NCI-H2107 treated with DMSO at 0.1 percent for 48 hours (cell line): ENCODE data around the gene IRF4.

ENCODE experiments used
- DNase-seq: peaks from one replicate; lab custom pipeline; 2025; ENCODE audit not compliant: unreplicated experiment; lab: John Stamatoyannopoulos, UW

Gene IRF4

GRCh38 chr6:381742-382461 lies 9.7 kb upstream of the IRF4 start:
- no peak for DNase-seq

GRCh38 chr6:382883-383810 lies 8.4 kb upstream of the IRF4 start:
- no peak for DNase-seq

- DNase-seq: no peak
These were observed 7.7 kb upstream of the IRF4 start for GRCh38 chr6:383856-384255.

- no peak for DNase-seq
These were observed 6.7 kb upstream of the IRF4 start for GRCh38 chr6:384898-385297.

- DNase-seq: no peak
These were observed 5.9 kb upstream of the IRF4 start for GRCh38 chr6:385614-386013.

GRCh38 chr6:386688-387266 lies 4.8 kb upstream of the IRF4 start:
- no peak for DNase-seq

GRCh38 chr6:387293-387741 lies 4.2 kb upstream of the IRF4 start:
- DNase-seq: no peak

GRCh38 chr6:388202-388903 lies 3.2 kb upstream of the IRF4 start:
- DNase-seq: no peak

- no peak for DNase-seq
These were observed 2.4 kb upstream of the IRF4 start for GRCh38 chr6:389143-389542.

GRCh38 chr6:389622-390021 lies 1.9 kb upstream of the IRF4 start:
- DNase-seq: no peak

- no peak for DNase-seq
These were observed 516 bp upstream of the IRF4 start for GRCh38 chr6:390914-391558.

GRCh38 chr6:392441-393390 lies 1.2 kb downstream of the IRF4 start:
- DNase-seq: no peak

- no peak for DNase-seq
These were observed 2.1 kb downstream of the IRF4 start for GRCh38 chr6:393391-394221.

GRCh38 chr6:394641-395289 lies 3.2 kb downstream of the IRF4 start:
- no peak for DNase-seq

- DNase-seq: no peak
These were observed 4.0 kb downstream of the IRF4 start for GRCh38 chr6:395432-396125.

GRCh38 chr6:396126-396520 lies 4.6 kb downstream of the IRF4 start:
- DNase-seq: no peak

- DNase-seq: no peak
These were observed 5.5 kb downstream of the IRF4 start for GRCh38 chr6:397056-397455.

- DNase-seq: no peak
These were observed 6.1 kb downstream of the IRF4 start for GRCh38 chr6:397604-398003.
